ENCODE results near the gene PRSS38.

Gene PRSS38

DNA sequence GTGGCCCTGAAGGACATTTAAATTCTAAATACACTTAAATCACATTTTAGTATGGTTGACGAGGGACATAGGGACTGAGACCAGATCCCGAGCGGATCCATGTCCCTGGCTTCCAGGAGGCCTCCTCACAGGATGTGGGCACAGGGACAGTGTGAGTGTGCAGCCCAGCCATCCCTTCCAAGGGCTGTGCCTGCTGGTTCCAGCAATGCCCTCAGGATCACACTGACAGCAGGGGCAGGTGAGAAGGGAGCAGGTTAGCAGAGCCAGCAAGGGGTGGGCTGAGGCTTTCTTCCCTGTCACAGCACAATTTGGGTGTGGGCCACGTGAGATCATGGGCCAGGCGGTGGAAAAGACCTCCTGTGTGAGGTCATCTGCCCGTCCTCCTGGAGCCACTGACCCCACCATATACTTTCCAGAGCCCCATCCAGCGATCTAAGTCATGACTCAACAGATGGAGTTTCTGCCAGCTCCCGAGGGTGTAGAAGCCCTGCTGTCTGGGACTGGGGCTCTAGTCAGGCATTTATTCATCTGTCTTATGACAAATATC lies 37.0 kb upstream of the PRSS38 start:
- DNase-seq (ENCODE audit: insufficient read length, low spot score) = no peak
- FAIRE-seq = no peak

DNA sequence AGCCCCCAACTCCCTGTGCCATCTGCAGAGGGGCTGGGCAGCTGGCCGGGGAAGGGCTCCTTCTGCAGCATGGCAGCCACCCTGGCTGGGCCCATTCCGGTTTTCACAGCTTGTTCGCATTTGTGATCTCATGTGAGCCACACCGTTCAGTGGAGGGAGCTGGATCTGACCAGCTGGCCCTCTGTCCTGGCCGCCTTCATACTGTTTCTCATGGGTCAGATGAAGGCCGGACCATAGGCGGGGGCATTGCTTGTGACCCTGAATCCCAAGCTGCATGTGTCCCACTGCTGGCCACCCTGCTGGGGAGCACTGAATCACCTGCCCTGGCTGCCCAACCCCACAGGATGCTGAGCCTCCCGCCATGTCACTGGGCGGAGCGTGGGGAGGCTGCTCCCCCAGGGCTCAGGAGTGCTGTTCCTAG lies 36.4 kb upstream of the PRSS38 start:
- DNase-seq (ENCODE audit: insufficient read length, low spot score) = no peak
- FAIRE-seq = no peak

DNA sequence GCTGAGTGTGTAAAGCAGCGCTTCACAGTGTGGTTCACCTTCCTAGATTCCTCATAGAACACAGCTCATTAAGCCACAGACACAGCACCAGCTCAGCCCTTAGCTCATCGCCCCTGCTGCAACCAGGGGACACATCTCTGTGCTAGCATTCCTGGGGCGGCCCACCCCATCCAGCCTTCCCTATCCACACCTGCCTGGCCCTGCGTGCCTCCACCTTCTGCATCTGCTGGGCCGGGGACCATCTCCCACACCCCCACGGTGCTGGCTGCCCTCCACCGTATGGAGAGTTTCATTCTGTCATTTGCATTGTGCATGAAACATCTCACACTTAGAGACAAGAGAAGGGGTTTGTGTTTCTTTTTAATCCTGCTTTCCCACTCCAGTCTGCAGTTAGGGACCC lies 35.8 kb upstream of the PRSS38 start:
- no peak for FAIRE-seq
- no peak for DNase-seq (ENCODE audit: insufficient read length, low spot score)

DNA sequence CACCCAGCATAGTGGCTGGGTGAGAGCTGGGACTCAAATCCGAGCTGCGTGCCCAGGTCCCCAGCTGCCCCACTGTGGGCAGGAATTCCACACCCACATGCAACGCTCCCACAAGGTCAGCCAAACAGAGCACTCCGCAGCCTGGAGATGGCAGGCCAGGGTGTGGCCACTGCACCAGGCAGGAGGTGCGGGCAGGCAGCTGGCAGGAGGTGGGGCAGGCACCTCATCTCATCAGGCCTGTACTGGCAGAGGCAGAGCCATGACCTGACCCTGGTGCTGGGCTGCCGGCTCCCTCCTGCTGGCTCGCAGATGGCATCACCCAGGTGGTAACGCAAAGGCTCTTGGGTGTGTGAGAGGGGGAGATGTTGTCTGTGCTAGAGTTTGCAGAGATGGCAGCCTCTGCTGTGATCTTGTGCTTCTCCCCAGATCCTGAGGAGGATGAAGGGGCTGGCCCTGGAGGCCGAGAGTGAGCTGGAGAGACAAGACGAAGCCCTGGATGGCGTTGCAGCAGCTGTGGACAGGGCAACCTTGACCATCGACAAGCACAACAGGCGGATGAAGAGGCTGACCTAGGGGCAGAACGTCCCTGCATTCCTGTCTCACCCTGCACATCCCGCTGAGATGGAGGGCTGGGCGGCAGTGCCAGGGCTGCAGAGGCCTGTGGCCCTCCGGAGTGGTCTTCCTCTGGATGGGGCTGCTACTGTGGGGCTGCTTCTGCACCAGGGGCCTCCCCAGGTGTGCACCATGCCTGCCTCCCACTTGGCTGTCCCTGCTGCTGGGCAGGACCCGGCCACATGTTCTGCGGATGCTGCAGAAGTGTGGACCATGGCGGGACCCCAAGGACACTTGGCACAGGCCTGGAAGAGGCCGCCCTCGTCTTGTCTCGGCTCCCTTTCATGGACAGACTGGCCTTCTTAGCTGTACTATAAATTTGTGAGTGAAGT lies 35.1 kb upstream of the PRSS38 start:
- DNase-seq (ENCODE audit: insufficient read length, low spot score) = no peak
- no peak for FAIRE-seq

DNA sequence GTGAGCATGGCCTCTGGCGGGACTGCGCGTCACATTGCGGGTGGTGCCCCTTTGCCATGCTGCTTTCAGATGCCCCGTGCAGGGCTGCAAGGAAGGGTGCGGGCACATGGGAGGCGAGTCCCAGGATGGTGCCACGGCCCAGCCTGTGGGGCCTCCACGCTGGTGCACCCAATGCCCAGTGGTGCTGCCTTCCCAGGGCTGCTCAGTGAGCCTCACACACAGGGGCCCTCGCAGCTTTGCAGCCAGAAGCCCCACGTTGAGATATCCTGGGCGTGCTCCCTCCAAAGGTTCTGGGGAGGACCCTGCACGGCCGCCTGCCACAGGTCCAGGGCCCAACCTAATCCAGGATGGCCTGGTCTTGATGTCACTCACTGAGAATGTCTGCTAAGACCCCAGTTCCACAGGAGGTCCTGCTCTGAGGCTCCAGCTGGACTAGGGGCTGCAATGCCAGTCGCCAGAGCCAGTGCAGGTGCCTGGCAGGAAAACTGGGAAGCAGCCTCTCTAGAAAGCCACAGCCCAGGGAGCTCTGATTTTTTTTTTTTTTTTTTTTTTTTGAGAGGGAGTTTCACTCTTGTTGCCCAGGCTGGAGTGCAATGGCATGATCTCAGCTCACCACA lies 34.1 kb upstream of the PRSS38 start:
- FAIRE-seq = no peak

DNA sequence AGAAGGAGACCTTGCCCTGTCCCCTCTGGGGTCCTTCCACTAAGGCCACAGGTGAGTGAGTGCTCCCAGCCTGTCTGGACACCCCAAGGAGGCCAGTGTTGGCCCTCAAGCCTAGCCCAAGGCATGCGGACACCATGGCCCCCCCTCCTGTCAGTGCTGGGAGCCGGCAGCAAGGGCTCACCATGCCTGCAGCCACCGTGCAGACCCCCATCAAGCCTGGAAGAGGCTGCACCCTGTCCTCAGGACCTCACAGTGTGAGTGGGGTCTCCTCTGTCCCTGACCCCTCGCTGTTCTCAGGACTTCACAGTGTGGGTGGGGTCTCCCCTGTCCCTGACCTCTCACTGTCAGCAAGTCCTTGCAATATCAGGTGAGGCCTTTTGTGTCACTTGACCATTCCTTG lies 33.2 kb upstream of the PRSS38 start:
- no peak for FAIRE-seq
- DNase-seq (ENCODE audit: insufficient read length, low spot score) = no peak

More for the DNA sequence above, 34.1 kb upstream of the PRSS38 start:
- no peak for DNase-seq (ENCODE audit: insufficient read length, low spot score)

DNA sequence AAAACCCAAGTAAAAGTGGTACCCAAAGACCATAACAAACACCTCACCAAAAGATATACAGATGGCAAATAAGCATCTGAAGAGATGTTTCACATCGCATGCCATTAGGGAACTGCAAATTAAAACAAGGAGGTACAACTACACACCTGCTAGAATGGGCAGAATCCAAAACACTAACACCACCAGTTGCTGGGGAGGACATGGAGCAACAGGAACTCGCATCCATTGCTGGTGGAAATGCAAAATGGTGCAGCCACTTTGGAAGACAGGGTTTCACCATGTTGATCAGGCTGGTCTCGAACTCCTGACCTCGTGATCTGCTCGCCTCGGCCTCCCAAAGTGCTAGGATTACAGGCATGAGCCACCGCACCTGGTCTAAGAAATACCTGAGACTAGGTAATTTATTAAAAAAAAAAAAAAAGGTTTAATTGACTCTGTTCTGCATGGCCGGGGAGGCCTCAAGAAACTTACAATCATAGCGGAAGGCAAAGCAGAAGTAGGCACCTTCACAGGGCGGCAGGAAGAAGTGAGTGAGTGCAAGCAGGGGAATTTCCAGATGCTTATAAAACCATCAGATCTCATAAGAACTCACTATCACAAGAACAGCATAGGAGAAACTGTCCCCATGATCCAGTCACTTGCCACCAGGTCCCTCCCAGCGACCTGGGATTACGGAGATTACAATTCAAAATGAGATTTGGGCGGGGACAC lies 30.2 kb upstream of the PRSS38 start:
- no peak for FAIRE-seq
- DNase-seq (ENCODE audit: insufficient read length, low spot score) = no peak

DNA sequence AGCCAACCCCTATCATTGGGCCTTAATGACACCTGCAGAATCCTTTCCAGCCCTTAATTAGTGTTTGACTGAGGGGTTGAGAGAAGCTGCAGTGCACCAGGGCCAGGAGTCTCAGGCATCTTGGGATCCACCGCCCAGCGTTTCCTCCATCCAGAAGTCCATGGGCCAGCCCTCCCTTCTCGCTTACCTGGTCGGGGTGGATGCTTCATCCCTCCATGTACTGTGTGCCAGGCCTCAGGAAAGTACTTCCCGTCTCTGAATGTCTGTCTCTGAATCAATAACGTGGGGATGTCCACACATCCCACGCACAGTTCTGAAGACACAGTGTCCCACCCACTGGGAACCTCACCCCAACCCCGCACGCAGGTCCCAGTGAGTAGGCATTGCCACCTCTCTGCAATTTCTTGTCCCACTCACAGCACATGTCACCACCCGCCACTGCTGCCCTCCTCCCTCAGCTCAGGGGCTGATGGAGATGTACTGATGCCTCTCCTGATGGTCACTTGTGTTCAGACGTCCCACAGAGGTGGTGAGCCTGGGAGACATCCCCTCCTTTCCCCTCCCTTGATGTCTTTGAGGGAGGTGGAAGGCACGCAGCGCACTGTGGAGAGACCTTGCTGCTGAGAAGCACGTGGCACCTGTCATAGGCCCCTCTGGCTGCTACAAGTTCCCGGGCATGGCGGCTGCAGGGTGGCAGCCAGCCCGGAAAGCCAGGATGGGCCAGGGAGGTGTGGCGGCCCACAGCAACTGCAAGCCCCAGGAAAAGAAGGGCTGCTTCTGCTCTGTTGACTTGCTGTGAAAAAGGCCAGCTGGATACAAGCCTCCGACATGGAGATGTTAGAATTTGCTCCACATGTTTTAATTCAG lies 29.4 kb upstream of the PRSS38 start:
- FAIRE-seq (no peak), DNase-seq (ENCODE audit: insufficient read length, low spot score) (no peak)

DNA sequence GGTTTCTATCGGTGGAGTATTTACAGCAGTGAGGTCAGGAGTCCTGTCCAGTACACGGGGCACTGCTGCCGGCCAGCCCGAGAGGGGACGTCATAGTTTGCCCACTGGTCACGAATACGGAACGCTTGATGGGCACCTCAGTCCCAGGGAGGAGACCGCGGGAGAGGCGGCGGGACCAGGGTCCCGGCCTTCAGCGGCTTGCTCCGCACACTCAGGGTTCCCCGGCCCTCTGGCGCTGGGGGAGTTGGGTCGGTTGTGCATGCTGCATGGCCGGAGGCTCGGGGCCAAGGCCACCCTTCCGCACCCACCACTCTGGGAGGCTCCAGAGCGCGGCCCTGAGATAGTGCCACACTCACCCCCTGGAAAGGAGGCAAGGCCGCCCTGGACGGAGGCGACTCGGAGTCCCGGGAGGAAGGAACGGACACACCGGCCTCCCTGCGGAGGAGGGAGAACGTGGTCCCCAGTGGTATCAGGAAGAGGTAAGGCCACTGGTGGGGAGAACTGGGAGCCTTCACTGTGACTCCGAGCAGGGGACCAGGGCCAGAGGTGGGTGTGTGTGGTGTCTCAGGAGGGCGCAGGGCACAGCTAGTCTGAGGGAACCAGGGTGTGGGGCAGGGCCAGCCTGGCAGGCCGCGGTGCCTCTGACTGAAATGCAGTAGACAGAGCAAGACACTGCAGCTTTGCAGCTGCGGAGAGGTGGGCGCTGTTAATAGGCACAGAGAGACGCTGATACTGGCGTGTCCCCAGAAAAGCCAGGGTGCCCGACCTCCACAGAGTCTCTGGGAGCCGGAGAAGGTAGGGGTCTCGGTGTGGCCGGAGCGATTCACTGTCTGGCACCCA lies 28.6 kb upstream of the PRSS38 start:
- no peak for DNase-seq (ENCODE audit: insufficient read length, low spot score)
- no peak for FAIRE-seq

DNA sequence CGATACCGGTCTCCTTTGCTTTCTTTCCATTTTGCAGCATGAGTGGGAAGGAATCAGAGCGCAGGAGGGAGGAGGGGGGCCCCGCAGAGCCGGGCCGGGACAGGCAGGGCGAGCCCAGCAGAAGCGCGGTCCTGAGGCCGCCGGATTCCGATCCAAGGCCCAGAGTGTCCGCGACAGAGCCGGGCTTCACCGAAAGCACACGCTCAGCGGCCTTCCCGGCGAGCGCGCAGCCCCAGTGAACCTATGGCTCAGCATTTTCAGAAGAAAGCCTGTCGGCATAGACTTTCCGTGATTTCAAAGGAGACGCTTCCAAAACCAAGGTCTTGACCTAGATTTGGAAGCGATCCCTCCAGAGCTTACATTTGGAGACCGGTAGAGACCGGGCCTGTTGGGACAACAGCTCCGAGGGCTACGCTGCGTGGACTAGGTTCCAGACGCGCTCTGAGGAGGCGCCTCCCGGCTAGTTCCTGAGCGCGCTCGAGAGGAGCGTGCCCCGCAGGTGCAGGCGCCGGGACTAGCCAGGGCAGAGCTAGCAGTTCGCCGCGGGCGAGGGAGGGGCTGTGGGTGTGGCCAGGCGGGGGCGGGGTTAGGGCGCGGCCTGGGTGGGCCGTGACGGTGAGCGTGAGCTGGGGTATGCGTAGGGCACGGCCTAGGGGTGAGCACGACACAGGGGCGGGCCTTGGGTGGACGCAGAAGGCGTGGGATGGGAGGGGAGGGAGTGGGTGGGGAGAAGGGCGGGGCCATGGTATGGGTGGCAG lies 27.8 kb upstream of the PRSS38 start:
- peak; percentile 94 for DNase-seq (ENCODE audit: insufficient read length, low spot score)
- FAIRE-seq = peak; percentile 94

DNA sequence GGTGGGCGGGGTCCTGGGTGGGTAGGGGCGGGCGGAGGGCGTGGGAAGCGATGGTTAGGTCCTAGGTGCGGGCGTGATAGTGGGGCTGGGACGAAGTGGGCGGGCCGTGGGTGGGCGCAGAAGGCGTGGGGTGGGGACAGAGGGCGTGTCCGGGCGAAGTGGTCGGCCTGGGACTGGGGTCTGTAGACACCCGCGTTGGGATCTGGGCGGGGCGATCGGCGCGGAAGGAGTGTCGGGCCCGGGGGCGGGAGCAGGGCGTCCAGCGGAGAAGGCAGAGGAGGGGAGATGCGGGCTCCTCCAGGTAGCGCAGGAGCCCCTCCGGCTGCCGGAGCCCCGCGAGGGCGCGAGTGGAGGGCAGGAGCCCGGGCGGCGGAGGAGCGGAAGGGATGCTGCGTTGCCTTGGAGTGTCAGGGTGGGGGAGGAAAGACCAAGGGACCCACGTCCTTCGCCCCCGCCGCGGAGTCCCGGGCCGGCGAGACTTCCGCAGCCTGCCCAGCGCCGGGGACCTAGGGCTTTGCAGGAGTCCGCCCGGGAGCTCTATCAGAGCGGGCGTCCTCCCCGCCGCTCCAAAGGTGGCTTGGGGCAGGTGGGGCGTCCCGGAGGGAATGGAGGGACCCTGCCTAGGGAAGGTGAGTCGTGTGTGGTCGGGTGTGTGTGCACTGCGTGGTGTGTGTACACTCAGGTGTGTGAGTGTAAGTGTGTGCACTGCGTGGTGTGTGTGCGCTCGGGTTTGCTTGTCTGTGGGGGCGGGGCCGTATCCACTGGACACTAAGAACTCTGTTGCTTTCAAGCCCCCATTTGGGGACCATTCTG lies 27.0 kb upstream of the PRSS38 start:
- DNase-seq (ENCODE audit: insufficient read length, low spot score) (peak; percentile 66), FAIRE-seq (peak; percentile 8)

DNA sequence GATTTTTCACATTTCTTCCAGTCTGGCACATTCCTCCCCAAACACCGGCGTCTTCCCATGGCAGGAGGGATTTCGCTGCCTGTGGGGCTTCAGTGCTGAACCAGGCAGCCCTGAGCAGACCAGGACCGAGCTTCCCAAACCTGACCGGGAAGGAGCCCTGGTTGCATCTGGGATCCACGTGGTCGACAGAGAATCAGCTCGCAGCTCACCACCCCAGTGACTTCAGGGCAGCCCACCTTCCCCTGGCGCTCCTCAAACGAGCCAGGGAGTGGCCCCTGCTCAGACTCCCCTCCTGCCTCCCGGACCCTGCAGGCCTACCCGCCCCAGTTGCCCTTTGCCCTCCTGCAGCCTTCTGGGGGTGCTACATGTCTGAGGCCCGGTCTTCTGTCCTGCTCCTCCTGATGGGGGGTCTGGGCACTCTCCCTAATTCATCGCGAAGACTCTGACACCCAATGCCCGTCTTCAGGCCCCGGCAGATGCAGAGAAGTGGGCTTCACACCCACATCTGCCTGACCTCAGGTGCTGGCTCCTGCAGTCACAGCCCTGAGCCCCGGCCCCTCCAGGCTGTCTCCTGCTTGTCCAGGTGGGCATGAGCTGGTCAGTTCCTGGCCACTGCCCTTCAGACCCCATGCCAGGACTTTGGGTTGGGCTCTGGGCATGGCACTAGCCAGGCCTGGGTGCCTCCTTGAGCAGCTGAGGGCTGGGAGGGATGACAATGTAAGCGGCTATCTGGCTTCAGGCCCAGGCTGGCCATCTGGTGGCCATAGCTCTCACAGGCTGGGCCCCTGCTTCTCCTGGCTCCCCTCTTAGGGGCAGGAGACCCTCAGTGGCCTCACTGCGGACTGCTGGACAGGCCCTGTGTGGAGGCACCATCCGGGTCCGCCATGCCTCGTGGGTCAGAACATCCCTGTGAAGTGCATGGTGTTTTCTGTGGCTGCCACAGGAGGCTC lies 26.1 kb upstream of the PRSS38 start:
- DNase-seq (ENCODE audit: insufficient read length, low spot score) = no peak
- no peak for FAIRE-seq

DNA sequence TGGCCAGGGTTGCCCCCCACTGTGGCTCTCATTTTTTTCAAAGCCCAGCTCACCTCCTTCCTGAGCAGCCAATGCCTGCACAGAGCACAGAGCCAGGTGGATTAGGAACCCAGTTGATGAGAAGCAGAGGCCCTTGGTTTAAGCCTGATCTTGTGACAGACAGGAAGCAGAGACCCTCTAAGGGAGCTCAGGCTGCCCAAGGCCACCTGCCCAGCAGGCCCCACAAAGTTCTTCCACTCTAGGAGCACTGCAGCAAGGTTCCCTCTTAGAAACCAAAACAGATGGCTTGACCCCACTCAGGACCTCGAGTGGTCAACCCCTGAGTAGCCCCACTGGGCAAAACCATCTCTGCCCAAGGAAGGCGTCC lies 25.5 kb upstream of the PRSS38 start:
- no peak for DNase-seq (ENCODE audit: insufficient read length, low spot score)
- no peak for FAIRE-seq

DNA sequence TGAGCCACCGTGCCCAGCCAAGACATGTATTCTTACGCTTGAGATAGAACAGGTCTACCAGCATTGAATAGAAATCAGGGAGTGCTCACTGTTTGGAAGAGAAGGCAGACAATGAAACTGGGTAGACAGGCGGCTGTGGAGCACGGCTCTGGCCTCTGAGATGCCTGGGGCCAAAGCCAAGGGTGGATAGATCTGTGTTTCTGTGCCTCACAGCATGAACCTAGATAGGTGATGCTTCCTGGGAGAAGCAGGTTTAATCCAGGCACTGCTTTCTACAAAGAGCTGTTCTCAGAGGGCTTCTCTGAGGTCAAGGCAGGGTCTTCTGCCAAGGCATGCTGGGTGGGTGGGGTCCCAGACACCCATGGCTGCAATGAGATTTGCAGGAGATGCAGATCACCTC lies 24.6 kb upstream of the PRSS38 start:
- FAIRE-seq = no peak
- no peak for DNase-seq (ENCODE audit: insufficient read length, low spot score)

DNA sequence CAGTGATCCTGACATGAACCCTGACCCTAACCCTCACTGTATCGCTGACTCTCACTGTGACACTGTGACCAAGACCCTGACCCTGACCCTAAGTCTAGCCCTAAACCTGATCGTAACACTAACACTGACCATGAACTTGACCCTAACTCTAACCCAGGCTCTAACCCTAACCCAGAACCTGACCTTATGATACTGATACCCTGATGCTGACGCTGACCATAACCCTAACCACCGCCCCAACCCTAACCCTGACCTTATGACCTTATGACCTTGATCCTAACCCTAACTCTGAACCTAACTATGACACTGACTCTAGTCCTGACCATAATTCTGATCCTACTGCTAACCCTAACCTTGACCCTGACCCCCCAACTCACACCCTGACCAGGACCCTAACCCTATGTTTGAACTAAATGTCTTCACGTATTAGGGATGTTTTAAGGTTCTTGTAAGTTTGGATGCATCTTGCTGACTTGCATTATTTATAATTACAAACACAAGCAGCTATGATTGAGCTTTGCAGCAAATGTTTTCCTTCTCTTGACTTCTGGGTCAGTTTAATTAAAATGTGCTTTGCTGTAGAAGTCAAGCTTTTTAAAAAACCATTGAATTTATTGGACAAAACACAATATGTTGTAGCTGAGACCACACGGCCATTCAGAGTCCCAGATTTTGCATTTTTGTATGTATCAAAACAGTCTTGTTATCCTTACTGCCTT lies 23.9 kb upstream of the PRSS38 start:
- DNase-seq (ENCODE audit: insufficient read length, low spot score) = no peak
- FAIRE-seq = no peak
